ENCODE results near the gene SEC16A.

The SEC16A gene

DNA sequence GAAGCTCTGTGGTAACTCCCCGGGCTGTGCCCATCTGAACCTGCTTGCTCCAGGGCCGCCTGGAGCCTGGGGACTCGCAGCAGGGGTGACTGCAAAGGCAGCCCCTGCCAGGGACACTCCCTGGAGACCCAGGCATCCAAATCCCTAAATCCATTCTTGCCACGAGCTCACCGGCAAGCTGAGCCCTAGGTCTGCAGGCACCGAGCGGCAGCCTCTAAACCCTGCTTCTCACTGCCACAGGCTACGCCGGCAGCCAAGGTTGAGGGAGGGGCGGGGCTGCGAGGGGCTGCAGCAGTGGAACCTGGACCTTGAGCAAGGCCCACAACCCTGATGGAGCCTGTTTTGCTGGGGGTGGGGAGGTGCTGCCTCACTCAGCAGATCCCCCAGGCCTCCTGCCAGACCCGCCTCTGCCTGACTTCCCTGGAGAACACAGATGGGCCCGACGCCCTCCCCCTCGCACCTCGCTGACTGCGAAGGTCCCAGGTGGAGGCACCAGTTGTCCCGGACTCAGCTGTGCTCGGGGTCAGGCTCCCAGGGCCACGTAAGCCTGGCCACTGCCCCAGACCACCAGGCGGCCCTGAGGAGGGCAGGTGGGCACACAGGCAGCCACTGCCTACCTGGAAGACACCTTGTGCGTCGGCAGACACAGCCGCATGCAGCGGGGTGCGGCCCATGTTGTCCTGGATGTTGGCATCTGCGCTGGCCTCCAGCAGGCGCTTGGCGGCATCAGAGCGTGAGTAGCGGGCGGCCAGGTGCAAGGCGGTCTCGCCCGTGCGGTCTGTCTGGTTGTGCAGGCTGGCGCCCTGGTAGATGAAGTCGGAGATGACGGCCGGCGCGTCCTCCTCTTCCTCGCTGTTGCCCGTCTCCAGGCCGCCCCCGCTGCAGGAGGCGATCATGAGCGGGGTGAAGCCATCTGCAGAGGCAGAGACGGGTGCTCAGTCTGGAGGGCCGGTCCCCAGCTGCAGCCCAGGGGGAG lies 17.4 kb upstream of the SEC16A start:
- no peak for DNase-seq

GRCh38 chr9:136499071-136499934 lies 16.5 kb upstream of the SEC16A start:
- DNase-seq, result no peak

DNA sequence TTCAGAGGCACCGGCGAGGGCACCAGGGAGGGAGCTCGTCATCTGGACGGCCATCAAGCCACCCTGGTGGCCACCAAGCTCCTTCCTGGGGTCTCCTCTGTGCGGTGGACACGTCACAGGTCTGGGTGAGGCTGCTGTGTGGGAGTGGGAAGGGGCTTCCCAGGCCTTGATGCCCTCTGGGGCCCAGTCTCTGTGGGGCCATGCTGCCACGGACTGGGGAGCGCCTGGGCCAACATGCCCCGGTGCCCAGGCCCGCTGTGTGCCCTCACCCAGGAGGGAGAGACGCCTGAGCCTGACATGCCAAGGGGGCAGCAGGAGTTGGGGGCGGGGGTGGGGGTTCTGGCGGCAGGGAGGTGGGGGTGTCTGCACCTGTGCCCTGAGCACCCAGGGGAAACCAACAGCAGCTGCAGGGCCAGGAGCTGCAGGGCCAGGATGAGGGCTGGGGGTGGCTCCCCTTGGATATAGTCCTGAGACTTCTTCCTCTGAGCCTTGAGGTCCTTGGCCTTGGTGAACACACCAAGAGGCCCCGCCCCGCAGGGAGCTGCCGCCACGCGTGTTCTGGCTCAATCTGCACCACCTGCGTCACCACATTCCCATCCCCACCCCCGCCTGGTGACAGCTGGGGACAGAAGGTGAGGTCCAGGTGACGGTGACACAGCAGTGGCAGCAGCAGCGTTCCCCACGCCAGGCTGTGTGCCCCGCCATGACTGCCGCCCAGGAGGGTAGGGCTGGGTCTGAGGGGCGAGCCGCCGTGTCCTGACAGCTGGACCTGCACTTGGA lies 15.3 kb upstream of the SEC16A start:
- no peak for DNase-seq

GRCh38 chr9:136496801-136497620 lies 14.2 kb upstream of the SEC16A start:
- no peak for DNase-seq

- no peak for DNase-seq
These were observed 13.3 kb upstream of the SEC16A start for GRCh38 chr9:136496181-136496580.

DNA sequence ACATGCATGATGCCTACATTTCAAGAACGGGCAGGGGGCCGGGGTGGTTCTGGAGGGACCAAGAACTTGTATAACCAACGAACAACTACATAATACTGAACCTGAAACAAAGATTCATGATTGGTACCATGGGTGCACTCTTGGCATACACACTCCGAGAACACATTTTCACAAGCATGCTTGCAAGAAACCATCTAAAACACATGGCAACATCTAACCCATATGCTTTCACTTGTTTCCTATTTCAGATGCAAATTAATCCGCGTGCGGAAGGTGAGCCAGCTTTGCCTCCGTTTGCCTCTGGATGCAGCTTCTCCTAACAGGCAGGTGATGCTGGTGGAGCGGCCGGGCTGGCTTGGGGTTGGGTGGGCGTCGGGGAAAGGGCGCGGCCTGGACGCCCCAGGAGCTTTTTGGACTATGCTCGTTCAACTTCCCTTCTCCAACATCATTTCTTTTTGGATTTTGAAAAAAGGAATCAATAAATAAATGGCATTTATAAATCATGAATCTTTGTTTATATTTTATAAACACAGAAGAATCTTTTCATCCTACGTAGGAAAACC lies 12.5 kb upstream of the SEC16A start:
- no peak for DNase-seq

GRCh38 chr9:136494531-136495215 lies 11.8 kb upstream of the SEC16A start:
- DNase-seq, result no peak

- no peak for DNase-seq
These were observed 11.2 kb upstream of the SEC16A start for GRCh38 chr9:136494012-136494411.

DNA sequence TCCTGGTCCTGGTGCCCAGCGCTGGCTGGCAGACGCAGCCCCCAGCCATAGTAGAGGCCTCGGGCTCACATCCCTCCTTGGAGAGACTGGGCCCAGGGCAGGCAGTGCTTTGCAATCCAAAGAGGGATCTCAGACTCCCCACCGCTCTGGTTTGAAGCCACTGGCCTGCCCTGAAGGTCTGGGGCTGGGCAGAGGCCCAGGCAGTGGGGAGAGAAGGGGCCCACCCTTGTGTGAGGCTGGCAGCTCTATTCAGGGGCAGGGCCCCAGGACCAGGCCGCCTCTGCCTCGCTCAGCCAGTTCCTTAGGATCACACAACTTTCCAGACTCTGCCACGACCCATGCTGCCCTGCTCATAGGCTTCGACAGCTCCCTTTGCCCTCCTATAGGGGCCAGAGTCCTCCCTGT lies 10.7 kb upstream of the SEC16A start:
- no peak for DNase-seq

GRCh38 chr9:136492978-136493522 lies 10.2 kb upstream of the SEC16A start:
- no peak for DNase-seq

GRCh38 chr9:136489731-136490130 lies 6.9 kb upstream of the SEC16A start:
- DNase-seq, result no peak

DNA sequence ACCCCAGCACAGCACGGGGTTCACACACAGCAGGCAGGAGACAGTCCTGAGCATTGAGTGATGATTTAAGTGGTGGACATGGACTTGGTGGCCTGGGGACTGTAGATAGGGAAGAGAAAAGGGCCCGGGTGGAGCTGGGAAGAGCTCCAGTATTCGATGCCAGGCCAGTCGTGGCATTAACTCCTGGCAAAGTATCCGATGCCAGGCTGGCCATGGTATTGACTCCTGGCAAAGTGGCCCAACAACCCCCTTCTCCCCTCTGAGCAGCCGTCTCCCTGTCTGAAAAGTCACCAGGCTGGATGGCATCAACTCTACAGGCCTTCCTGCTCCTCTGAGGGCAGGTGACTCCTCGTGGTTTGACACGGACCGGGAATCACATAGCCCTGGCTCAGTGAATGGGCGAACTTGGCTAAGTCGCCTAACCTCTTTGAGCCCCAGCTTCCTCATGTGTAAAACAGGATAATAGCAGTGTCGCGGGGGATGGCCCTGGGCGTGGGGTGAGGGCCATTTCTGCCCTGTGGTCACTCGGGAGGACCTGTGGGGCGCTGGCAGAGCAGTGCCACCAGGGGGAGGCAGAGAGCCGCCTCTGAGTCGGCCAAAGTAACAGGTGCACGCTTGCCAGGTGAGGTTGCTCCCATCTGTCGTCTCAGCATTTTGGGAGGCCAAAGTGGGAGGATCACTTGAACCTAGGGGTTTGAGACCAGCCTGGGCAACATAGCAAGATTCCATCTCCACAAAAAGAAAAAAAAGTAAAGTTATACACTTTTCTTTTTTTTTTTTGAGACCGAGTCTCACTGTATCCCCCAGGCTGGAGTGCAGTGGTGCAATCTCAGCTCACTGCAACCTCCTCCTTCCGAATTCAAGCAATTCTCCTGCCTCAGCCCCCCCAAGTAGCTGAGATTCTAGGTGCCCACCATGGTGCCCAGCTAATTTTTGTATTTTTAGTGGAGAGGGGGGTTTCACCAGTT lies 5.7 kb upstream of the SEC16A start:
- peak; percentile 19 for DNase-seq

DNA sequence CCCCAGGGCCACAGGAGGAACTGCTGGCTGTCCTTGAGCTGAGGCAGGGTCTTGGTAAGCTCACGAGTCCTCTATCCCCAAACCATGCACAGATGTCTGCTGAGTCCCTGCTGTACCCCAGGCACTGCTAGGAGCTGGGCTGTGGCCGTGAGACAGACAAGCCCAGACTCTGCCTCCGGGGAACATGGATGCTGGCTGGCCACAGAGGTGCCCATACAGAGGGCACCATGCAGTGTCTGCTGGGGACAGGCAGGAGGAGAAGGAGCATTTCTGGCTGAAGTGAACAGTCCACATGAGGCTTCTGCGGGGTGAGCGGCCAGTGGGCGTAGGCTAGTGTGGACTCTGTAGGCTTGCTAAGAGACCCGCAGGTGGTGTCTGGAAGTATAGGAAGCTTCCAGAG lies 4.8 kb upstream of the SEC16A start:
- DNase-seq, result no peak

- no peak for DNase-seq
These were observed 4.2 kb upstream of the SEC16A start for GRCh38 chr9:136486823-136487620.

DNA sequence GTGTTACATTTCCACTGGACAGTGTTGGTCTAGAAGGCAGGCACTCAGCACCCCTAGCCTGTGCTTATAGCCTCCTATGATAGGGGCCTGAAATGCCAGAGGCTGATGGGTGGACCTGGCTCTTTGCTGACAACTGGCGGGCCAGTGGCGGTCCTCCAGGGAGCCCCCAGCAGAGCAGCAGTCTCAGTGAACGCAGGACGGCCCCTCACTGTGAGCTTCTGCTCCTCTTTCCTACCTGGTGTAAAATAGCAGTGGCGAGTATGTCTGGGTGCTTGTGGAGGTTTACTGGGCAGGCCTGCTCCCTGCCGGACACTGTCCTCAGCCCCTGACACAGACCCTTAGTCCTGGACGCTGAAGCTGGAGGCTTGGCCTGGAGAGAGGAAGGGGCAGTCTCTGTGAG lies 3.3 kb upstream of the SEC16A start:
- no peak for DNase-seq

- DNase-seq, result peak; percentile 63
These were observed 2.5 kb upstream of the SEC16A start for GRCh38 chr9:136485049-136486045.
